Stimulated activated CD8-positive, alpha-beta memory T cell treated with anti-CD3 and anti-CD28 coated beads, Interleukin-12 subunit alpha, Interleukin-12 subunit beta, amount 100 ng/mL, for 24 hours (primary cell): Measurements from ENCODE around the gene CCNG1.
"Not testable (repeated sequence)": the region's sequence is repeated elsewhere in the genome, so short reads cannot be mapped to it uniquely, and the experiment has no call there.

Experiments
- DNase-seq: peaks from one replicate; pipeline ENCODE4 v3.0.0-alpha.2; 2020; ENCODE audit errors: extremely low read depth

CCNG1 gene

GRCh38 chr5:163444526-163444925 is 7.1 kb downstream of the CCNG1 start:
- DNase-seq = no peak

GRCh38 chr5:163445345-163445744 is 8.0 kb downstream of the CCNG1 start:
- DNase-seq = no peak

- DNase-seq = no peak
Observed at GRCh38 chr5:163447191-163447590, 9.8 kb downstream of the CCNG1 start.

GRCh38 chr5:163447875-163448274 is 10.5 kb downstream of the CCNG1 start:
- no peak for DNase-seq

- DNase-seq = no peak
Observed at GRCh38 chr5:163448491-163448890, 11.1 kb downstream of the CCNG1 start.

GRCh38 chr5:163451489-163451888 is 14.1 kb downstream of the CCNG1 start:
- no peak for DNase-seq

GRCh38 chr5:163453705-163454104 is 16.3 kb downstream of the CCNG1 start:
- no peak for DNase-seq

- not testable (repeated sequence) for DNase-seq
Observed at GRCh38 chr5:163455406-163455805, 18.0 kb downstream of the CCNG1 start.

GRCh38 chr5:163456029-163456589 is 18.7 kb downstream of the CCNG1 start:
- DNase-seq = no peak

GRCh38 chr5:163456840-163457239 is 19.4 kb downstream of the CCNG1 start:
- no peak for DNase-seq

- DNase-seq = no peak
Observed at GRCh38 chr5:163458778-163459385, 21.5 kb downstream of the CCNG1 start.

GRCh38 chr5:163459462-163459818 is 22.0 kb downstream of the CCNG1 start:
- DNase-seq = no peak

GRCh38 chr5:163459819-163460561 is 22.6 kb downstream of the CCNG1 start, which contains the start of gene NUDCD2:
Gene NUDCD2 (minus strand): TSS chr5:163460102. CDS start chr5:163460050, 52 bp downstream.
- peak; percentile 83 for DNase-seq

- DNase-seq = no peak
Observed at GRCh38 chr5:163460562-163461171, 23.3 kb downstream of the CCNG1 start, which contains the start of gene HMMR. Gene HMMR (plus strand): TSS chr5:163460632. CDS start chr5:163460693, 61 bp downstream.

GRCh38 chr5:163463063-163463435 is 25.7 kb downstream of the CCNG1 start:
- DNase-seq = no peak

GRCh38 chr5:163467682-163468081 is 30.3 kb downstream of the CCNG1 start:
- no peak for DNase-seq

GRCh38 chr5:163473635-163474243 is 36.3 kb downstream of the CCNG1 start:
- DNase-seq = no peak

GRCh38 chr5:163475411-163475810 is 38.0 kb downstream of the CCNG1 start:
- DNase-seq = no peak

- DNase-seq = no peak
Observed at GRCh38 chr5:163478126-163478981, 41.0 kb downstream of the CCNG1 start.

- DNase-seq = no peak
Observed at GRCh38 chr5:163478982-163479271, 41.5 kb downstream of the CCNG1 start.

GRCh38 chr5:163489055-163489744 is 51.8 kb downstream of the CCNG1 start:
- no peak for DNase-seq
